ENCODE measurements around the gene AGPAT4. TPM values are rescaled to one million over a fixed set of nuclear protein-coding genes. Genes with fewer than 3 reads are reported as not detected.
A peak's percentile ranks its signal among the peaks of the same experiment; 100 is the strongest.

Gene AGPAT4
- total RNA-seq (2021): 19.5 and 22.0 TPM in 2 replicates
- long read RNA-seq, full-length matches to known transcripts: 31 of 49 reads
- long read RNA-seq, partial matches to known transcripts: 8 of 49 reads
- long read RNA-seq, other reads (novel, unspliced or antisense): 10 of 49 reads

GRCh38 chr6:161273752-161274487 is at the start of gene AGPAT4:
AGPAT4 (minus strand) TSS chr6:161274061; CDS start chr6:161232213, 41,848 bp downstream.
- H3K4me3 Mint-ChIP-seq: peak within 1 kb of the TSS; percentile 84 to 95

More at GRCh38 chr6:161273752-161274487, at the start of gene AGPAT4:
- Histone ChIP-seq H4K8ac (replicated peaks; ENCODE audit: insufficient read length, low read depth, low read length) (no peak within 1 kb of the TSS), H4K91ac (ENCODE audit: insufficient read length, low read depth, low read length) (no peak within 1 kb of the TSS), H3K27me3 (ENCODE audit: insufficient read depth, low read length) (no peaks in the 10 kb centered on the region), H2BK20ac (ENCODE audit: low read depth, low read length, poor library complexity, severe bottlenecking) (no peak within 1 kb of the TSS), H3K9ac (ENCODE audit: extremely low read depth, insufficient read length, low read length) (peak within 1 kb of the TSS; percentile 75), H2BK5ac (ENCODE audit: insufficient read length, low read length) (peak within 1 kb of the TSS; percentile 66), H3K56ac (ENCODE audit: insufficient read length, low read depth, low read length) (no peak within 1 kb of the TSS), H3K4me1 (ENCODE audit: insufficient read depth, low read length) (no peaks in the 10 kb centered on the region; the same call in none of the 2 replicates), H3K27ac (ENCODE audit: insufficient read length, low read depth, low read length) (peak within 1 kb of the TSS; percentile 71), H3T11ph (ENCODE audit: low read length) (peak within 1 kb of the TSS; percentile 84), H2BK15ac (ENCODE audit: low read depth, low read length) (no peak within 1 kb of the TSS), H4K20me1 (ENCODE audit: control insufficient read depth, insufficient read depth, insufficient read length) (no peaks in the 10 kb centered on the region), H3K14ac (ENCODE audit: insufficient read depth, low read length) (peak within 1 kb of the TSS; percentile 91; the same call in 1 of the 2 replicates), H3K18ac (ENCODE audit: insufficient read length, low read depth, low read length) (peak within 1 kb of the TSS; percentile 93), H3K23ac (ENCODE audit: insufficient read length, low read depth, low read length) (no peak within 1 kb of the TSS), H3K9me3 (ENCODE audit: control insufficient read depth, low read depth, low read length) (no peaks in the 10 kb centered on the region), H4K5ac (ENCODE audit: insufficient read length, low read depth, low read length) (peak within 1 kb of the TSS; percentile 65), H2AK5ac (ENCODE audit: insufficient read length, low read length) (no peak within 1 kb of the TSS), H3K23me2 (ENCODE audit: insufficient read length, low read depth, low read length, poor library complexity, severe bottlenecking) (peaks cover 9% of the 10 kb centered on the region), H3K4ac (ENCODE audit: low read depth, low read length) (no peak within 1 kb of the TSS; the same call in 1 of the 2 replicates), H2BK12ac (ENCODE audit: insufficient read length, low read depth, low read length) (no peak within 1 kb of the TSS), H3K79me2 (ENCODE audit: insufficient read depth, low read length) (peaks cover 1% of the 10 kb centered on the region; the same call in 1 of the 2 replicates), H3K79me1 (ENCODE audit: insufficient read depth, low read depth, low read length, poor library complexity, severe bottlenecking) (no peaks in the 10 kb centered on the region), H2AFZ (ENCODE audit: low read length) (peak within 1 kb of the TSS; percentile 82), H2BK120ac (ENCODE audit: low read depth, low read length, poor library complexity, severe bottlenecking) (peak within 1 kb of the TSS; percentile 98), H3K4me2 (ENCODE audit: insufficient read depth, insufficient read length, low read length) (peak within 1 kb of the TSS; percentile 77)
- H3K36me3 Mint-ChIP-seq (ENCODE audit: insufficient read depth in 1 of 3, low read depth in 3 of 3): peaks cover 7 to 10% (median 9%) of the 10 kb centered on the region in 3 experiments; a peak in 4 of 7 replicates
- peak; percentile 89 for DNase-seq
- H3K27me3 Mint-ChIP-seq (ENCODE audit: low read depth): no peaks in the 10 kb centered on the region; the same call in 1 of the 2 replicates
- H3K9me3 Mint-ChIP-seq: no peaks in the 10 kb centered on the region; a peak in 1 of 5 replicates
- no peak for TF ChIP-seq CTCF (conservative IDR thresholded peaks at IDR 0.05)
- H3K4me1 Mint-ChIP-seq: peaks cover 32 to 33% of the 10 kb centered on the region in 2 experiments
- peak within 1 kb of the TSS; percentile 98 to 99 (median 99) for H3K27ac Mint-ChIP-seq
- WGBS (ENCODE audit: extremely low coverage, insufficient read length, low lambda C conversion rate): no CpG with 5 or more reads among the region's 21 CpGs
